ENCODE results near the gene HMGXB4. TPM values are rescaled to one million over a fixed set of nuclear protein-coding genes. Genes with fewer than 3 reads are reported as not detected.
"Not testable (repeated sequence)": the region's sequence is repeated elsewhere in the genome, so short reads cannot be mapped to it uniquely, and the experiment has no call there.

The HMGXB4 gene
- total RNA-seq, 2 experiments from 2014 or later: 33.7 to 38.2 TPM

DNA sequence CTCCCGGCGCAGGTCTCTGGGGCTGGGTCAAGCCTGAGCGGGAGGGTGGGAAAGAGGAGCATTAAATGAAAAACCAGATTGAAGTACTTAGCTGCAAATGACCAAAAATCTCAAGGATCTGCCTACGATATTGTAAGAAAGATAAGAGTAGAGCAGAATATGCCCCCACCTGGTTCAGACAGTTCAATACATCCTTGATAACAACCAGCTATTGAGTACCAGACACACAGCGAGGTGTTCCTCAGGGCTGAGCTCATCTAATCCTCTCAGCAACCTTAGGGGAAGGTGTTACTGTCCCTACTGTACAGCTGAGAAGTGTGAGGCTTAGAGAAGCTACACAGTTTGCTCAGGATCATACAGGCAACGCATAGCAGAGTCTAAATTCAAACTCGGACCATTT lies 27.4 kb upstream of the HMGXB4 start:
- intact Hi-C loops (cut with micrococcal nuclease): no loop called here
- no peak for DNase-seq
- H3K9me3 Mint-ChIP-seq: no peaks in the 10 kb centered on the region
- peaks cover 15% of the 10 kb centered on the region for H3K27me3 Mint-ChIP-seq
- no peak overlapping the region for H3K4me3 Mint-ChIP-seq
- ChIA-PET CTCF (interaction anchor here (1.4 to 3.1 kb wide), 2 partner anchors 8 to 11 kb away, joined by 3 to 23 read pairs; no protein-coding TSS in a partner anchor), POLR2A (no interaction called here)
- H3K36me3 Mint-ChIP-seq (ENCODE audit: low read depth): no peaks in the 10 kb centered on the region
- no peak for ATAC-seq
- TF ChIP-seq, protein P1, sequence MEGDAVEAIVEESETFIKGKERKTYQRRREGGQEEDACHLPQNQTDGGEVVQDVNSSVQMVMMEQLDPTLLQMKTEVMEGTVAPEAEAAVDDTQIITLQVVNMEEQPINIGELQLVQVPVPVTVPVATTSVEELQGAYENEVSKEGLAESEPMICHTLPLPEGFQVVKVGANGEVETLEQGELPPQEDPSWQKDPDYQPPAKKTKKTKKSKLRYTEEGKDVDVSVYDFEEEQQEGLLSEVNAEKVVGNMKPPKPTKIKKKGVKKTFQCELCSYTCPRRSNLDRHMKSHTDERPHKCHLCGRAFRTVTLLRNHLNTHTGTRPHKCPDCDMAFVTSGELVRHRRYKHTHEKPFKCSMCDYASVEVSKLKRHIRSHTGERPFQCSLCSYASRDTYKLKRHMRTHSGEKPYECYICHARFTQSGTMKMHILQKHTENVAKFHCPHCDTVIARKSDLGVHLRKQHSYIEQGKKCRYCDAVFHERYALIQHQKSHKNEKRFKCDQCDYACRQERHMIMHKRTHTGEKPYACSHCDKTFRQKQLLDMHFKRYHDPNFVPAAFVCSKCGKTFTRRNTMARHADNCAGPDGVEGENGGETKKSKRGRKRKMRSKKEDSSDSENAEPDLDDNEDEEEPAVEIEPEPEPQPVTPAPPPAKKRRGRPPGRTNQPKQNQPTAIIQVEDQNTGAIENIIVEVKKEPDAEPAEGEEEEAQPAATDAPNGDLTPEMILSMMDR (IDR thresholded peaks at IDR 0.05): no peak
- no peak overlapping the region for H3K27ac Mint-ChIP-seq
- H3K4me1 Mint-ChIP-seq (ENCODE audit: low read depth): no peaks in the 10 kb centered on the region

DNA sequence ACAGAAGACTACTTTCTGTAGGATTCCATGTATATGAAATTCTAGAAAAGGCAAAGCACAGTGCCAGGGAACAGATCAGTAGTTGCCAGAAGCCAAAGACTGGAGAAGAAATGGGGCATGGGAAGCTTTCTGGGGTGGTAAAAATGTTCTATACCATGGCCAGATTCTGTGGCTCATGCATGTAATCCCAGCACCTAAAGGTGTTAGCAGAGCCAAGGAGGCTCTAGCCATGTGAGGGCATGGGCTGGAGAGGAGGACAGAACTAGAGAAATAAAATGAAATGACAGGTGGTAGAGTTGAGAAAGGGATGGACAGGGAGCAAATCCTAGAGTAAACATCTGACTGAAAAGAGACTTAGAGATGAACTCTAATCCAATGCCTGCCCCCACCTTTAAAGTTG lies 26.9 kb upstream of the HMGXB4 start:
- Mint-ChIP-seq H3K36me3 (ENCODE audit: low read depth) (no peaks in the 10 kb centered on the region), H3K4me3 (peak overlapping the region; percentile 24), H3K27me3 (peaks cover 16% of the 10 kb centered on the region), H3K4me1 (ENCODE audit: low read depth) (no peaks in the 10 kb centered on the region), H3K9me3 (no peaks in the 10 kb centered on the region), H3K27ac (no peak overlapping the region)
- TF ChIP-seq, protein P1 (IDR thresholded peaks at IDR 0.05): no peak
- CTCF ChIA-PET: interaction anchor here (1.4 to 3.1 kb wide), 8 partner anchors 9 to 146 kb away, joined by 3 to 23 read pairs (median 6); partner anchors contain the start of gene HMGXB4
- intact Hi-C loops (cut with micrococcal nuclease): no loop called here
- DNase-seq (no peak), ATAC-seq (no peak)
- POLR2A ChIA-PET: interaction anchor here (1.7 kb wide), 1 partner anchor 28 kb away, joined by 4 read pairs; no protein-coding TSS in a partner anchor

DNA sequence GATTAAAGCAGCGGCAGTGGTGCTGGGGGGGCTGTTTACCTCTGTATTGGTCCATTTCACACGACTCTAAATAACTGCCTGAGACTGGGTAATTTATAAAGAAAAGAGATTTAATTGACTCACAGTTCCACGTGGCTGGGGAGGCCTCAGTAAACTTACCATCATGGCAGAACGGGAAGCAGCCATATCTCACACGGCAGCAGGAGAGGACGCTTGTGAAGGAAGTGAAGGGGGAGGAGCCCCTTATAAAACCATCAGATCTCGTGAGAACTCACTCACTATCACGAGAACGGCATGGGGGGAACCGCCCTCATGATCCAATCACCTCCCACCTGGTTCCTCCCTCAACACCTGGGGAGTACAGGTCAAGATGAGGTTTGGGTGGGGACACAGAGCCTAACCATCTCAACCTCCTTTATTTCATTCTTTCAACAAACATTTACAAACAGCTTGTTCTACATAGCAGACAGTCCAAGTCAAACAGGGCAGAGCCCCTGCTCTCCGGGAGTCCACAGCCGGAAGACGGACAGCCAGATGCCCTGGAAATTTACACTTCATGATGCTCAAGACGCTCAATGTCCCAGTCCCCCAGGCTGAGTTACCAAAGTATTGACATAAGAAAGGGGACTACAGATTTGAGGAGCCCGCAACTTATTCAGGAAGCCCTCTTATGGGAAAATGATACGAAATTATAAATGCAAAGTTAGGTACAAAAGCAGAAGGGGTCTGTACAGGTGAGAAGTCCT lies 26.3 kb upstream of the HMGXB4 start:
- Mint-ChIP-seq H3K27me3 (peaks cover 17% of the 10 kb centered on the region), H3K36me3 (ENCODE audit: low read depth) (no peaks in the 10 kb centered on the region), H3K27ac (no peak overlapping the region), H3K4me1 (ENCODE audit: low read depth) (no peaks in the 10 kb centered on the region), H3K9me3 (no peaks in the 10 kb centered on the region), H3K4me3 (peak overlapping the region; percentile 24)
- peak; percentile 30 for DNase-seq
- peak; percentile 39 for ATAC-seq
- ChIA-PET POLR2A (interaction anchor here (0.9 to 1.7 kb wide), 2 partner anchors 27 to 74 kb away, joined by 3 to 4 read pairs; no protein-coding TSS in a partner anchor), CTCF (interaction anchor here (0.8 to 3.1 kb wide), 26 partner anchors 10 to 753 kb away, joined by 3 to 23 read pairs (median 4); partner anchors contain the start of gene HMGXB4)
- intact Hi-C loops (cut with micrococcal nuclease): no loop called here
- TF ChIP-seq, protein P1 (IDR thresholded peaks at IDR 0.05): no peak

DNA sequence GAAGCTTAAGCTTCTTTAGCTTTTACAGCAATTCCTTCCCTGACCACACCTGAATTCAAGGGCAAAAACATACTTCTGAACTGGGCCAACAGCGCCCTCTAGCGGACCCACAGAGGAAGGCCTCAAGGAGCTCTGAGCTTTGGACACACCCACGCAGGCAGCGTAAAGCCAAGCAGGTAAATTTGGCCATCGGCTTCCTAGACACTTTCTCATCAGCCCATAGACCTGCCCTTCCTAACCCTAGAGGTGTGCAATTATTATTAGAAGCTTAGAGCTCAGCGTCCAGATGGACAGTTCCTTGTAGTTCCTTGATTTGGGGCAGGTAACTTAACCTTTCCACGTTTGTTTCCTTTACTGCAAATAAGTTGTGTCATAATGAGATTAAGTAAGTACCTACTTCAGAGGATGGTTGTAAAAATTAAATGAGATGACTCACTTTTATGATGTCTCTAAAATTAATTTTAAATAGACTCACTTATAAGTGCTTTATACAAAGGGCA lies 25.7 kb upstream of the HMGXB4 start:
- ATAC-seq (peak; percentile 84), DNase-seq (peak; percentile 88)
- no peak overlapping the region for H3K27ac Mint-ChIP-seq
- intact Hi-C loops (cut with micrococcal nuclease): no loop called here
- H3K4me3 Mint-ChIP-seq: no peak overlapping the region
- no peaks in the 10 kb centered on the region for H3K4me1 Mint-ChIP-seq (ENCODE audit: low read depth)
- CTCF ChIA-PET: interaction anchor here (0.6 to 3.1 kb wide), 28 partner anchors 9 to 754 kb away, joined by 3 to 23 read pairs (median 4); partner anchors contain the start of gene HMGXB4
- no peaks in the 10 kb centered on the region for H3K9me3 Mint-ChIP-seq
- TF ChIP-seq, protein P1 (IDR thresholded peaks at IDR 0.05): peak; percentile 95
- POLR2A ChIA-PET: interaction anchor here (0.9 to 1.7 kb wide), 2 partner anchors 26 to 75 kb away, joined by 3 to 4 read pairs; no protein-coding TSS in a partner anchor
- H3K36me3 Mint-ChIP-seq (ENCODE audit: low read depth): no peaks in the 10 kb centered on the region
- peaks cover 21% of the 10 kb centered on the region for H3K27me3 Mint-ChIP-seq

DNA sequence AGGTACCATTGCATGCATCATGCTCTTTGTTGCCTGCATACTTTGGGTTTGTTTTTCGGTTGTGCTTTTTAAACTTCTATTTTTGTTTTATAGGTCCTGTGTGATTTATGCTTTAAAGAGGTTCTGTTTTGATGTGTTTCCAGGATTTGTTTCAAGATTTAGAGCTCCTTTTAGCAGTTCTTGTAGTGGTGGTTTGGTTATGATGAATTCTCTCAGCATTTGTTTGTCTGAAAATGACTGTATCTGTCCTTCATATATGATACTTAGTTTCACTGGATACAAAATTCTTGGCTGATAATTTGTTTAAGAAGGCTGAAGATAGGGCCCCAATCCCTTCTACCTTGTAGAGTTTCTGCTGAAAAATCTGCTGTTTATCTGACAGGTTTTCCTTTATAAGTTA lies 18.5 kb upstream of the HMGXB4 start:
- CTCF ChIA-PET: interaction anchor here (4.6 kb wide), 1 partner anchor 8 kb away, joined by 23 read pairs; no protein-coding TSS in a partner anchor
- ATAC-seq; intact Hi-C loops (cut with micrococcal nuclease); H3K9me3 Mint-ChIP-seq; H3K4me3 Mint-ChIP-seq; POLR2A ChIA-PET; H3K36me3 Mint-ChIP-seq (ENCODE audit: low read depth); DNase-seq; H3K27ac Mint-ChIP-seq; H3K4me1 Mint-ChIP-seq (ENCODE audit: low read depth): not testable (repeated sequence)
- peaks cover 30% of the 10 kb centered on the region for H3K27me3 Mint-ChIP-seq

DNA sequence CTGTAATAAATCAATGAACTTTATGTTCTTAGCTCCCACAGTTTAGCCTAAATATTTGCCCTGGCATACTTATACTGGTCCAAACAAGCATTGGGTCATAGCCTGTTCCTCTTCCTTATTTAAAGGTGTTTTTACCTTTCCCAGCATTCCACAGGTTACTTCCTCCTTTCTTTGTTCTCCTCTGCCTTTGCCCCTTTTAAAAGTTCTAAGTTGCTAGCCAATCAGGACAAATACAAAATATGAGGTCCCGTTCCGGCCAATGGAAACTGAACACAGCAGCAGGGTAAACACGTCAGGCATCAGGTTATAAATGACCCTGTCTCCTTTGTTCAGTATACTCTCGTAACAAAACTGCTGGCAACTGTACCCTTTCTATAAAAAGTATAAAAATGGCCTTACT lies 12.8 kb upstream of the HMGXB4 start:
- DNase-seq; H3K9me3 Mint-ChIP-seq; H3K4me3 Mint-ChIP-seq; ATAC-seq; H3K4me1 Mint-ChIP-seq (ENCODE audit: low read depth); intact Hi-C loops (cut with micrococcal nuclease); H3K36me3 Mint-ChIP-seq (ENCODE audit: low read depth); H3K27ac Mint-ChIP-seq; POLR2A ChIA-PET: not testable (repeated sequence)
- CTCF ChIA-PET: interaction anchor here (1.8 kb wide), 1 partner anchor 13 kb away, joined by 6 read pairs; no protein-coding TSS in a partner anchor
- peaks cover 13% of the 10 kb centered on the region for H3K27me3 Mint-ChIP-seq
